ENCODE measurements around the gene KIR3DL3. TPM values are rescaled to one million over a fixed set of nuclear protein-coding genes. Genes with fewer than 3 reads are reported as not detected.
"Not testable (repeated sequence)": the region's sequence is repeated elsewhere in the genome, so short reads cannot be mapped to it uniquely, and the experiment has no call there.

Gene KIR3DL3
- total RNA-seq, 2 experiments from 2014 or later, result not detected

GRCh38 chr19:54696766-54697165, 27.5 kb upstream of the KIR3DL3 start:
- no peaks in the 10 kb centered on the region for H3K9me3 Mint-ChIP-seq
- no peak for DNase-seq
- no peaks in the 10 kb centered on the region for H3K4me1 Mint-ChIP-seq (ENCODE audit: low read depth)
- intact Hi-C loops (cut with micrococcal nuclease), result no loop called here
- peaks cover 22% of the 10 kb centered on the region for H3K27me3 Mint-ChIP-seq
- CTCF ChIA-PET, result no interaction called here
- ATAC-seq, result no peak
- TF ChIP-seq, protein P1, sequence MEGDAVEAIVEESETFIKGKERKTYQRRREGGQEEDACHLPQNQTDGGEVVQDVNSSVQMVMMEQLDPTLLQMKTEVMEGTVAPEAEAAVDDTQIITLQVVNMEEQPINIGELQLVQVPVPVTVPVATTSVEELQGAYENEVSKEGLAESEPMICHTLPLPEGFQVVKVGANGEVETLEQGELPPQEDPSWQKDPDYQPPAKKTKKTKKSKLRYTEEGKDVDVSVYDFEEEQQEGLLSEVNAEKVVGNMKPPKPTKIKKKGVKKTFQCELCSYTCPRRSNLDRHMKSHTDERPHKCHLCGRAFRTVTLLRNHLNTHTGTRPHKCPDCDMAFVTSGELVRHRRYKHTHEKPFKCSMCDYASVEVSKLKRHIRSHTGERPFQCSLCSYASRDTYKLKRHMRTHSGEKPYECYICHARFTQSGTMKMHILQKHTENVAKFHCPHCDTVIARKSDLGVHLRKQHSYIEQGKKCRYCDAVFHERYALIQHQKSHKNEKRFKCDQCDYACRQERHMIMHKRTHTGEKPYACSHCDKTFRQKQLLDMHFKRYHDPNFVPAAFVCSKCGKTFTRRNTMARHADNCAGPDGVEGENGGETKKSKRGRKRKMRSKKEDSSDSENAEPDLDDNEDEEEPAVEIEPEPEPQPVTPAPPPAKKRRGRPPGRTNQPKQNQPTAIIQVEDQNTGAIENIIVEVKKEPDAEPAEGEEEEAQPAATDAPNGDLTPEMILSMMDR (IDR thresholded peaks at IDR 0.05), result no peak
- H3K27ac Mint-ChIP-seq, result no peak overlapping the region
- H3K4me3 Mint-ChIP-seq, result no peak overlapping the region
- POLR2A ChIA-PET, result no interaction called here
- no peaks in the 10 kb centered on the region for H3K36me3 Mint-ChIP-seq (ENCODE audit: low read depth)

DNA sequence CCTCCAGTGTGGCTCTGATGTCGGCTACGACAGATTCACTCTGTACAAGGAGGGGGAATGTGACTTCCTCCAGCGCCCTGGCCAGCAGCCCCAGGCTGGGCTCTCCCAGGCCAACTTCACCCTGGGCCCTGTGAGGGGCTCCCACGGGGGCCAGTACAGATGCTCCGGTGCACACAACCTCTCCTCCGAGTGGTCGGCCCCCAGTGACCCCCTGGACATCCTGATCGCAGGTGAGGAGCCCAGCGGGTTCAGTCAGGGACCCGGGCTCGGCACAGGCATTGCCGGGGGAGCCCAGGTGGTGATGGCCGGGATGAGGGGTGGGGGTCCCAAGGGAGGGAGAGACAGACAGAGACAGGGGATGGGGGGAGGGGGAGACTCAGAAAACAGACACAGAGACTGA, 26.5 kb upstream of the KIR3DL3 start:
- CTCF ChIA-PET; H3K4me1 Mint-ChIP-seq (ENCODE audit: low read depth); POLR2A ChIA-PET; DNase-seq; H3K36me3 Mint-ChIP-seq (ENCODE audit: low read depth); intact Hi-C loops (cut with micrococcal nuclease); ATAC-seq; H3K27ac Mint-ChIP-seq; H3K4me3 Mint-ChIP-seq; H3K9me3 Mint-ChIP-seq: not testable (repeated sequence)
- H3K27me3 Mint-ChIP-seq, result peaks cover 19% of the 10 kb centered on the region

DNA sequence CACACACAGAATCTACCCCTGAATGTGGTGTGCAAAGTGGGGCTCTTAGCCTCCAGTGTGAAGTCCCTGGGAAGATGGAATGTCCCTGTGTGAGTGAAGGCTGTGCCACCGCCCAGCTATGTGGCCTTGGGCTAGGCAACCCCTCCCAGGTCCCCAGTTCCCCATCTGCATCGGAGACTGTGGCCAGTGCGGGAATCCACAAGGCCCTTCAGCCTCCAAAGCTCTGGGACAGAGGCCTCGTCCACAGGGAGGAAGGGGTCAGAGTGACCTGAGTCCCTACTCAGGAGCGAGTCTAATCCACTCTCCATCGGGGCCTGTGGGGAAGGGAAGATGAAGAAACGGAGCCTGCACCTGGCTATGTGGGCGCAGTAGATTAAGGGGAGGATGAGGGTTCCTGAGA, 19.3 kb upstream of the KIR3DL3 start:
- no peaks in the 10 kb centered on the region for H3K9me3 Mint-ChIP-seq
- no peak for DNase-seq
- ChIA-PET CTCF (interaction anchor here (0.6 kb wide), 1 partner anchor 25 kb away, joined by 3 read pairs; no protein-coding TSS in a partner anchor), POLR2A (no interaction called here)
- H3K36me3 Mint-ChIP-seq (ENCODE audit: low read depth), result no peaks in the 10 kb centered on the region
- ATAC-seq, result no peak
- no peak overlapping the region for H3K27ac Mint-ChIP-seq
- TF ChIP-seq, protein P1 (IDR thresholded peaks at IDR 0.05), result no peak
- peaks cover 8% of the 10 kb centered on the region for H3K4me1 Mint-ChIP-seq (ENCODE audit: low read depth)
- H3K4me3 Mint-ChIP-seq, result no peak overlapping the region
- H3K27me3 Mint-ChIP-seq, result peaks cover 6% of the 10 kb centered on the region
- intact Hi-C loops (cut with micrococcal nuclease), result no loop called here

- DNase-seq (peak; percentile 33), ATAC-seq (peak; percentile 13)
- Mint-ChIP-seq H3K4me3 (no peak overlapping the region), H3K27ac (no peak overlapping the region), H3K9me3 (no peaks in the 10 kb centered on the region), H3K27me3 (peaks cover 1% of the 10 kb centered on the region), H3K36me3 (ENCODE audit: low read depth) (no peaks in the 10 kb centered on the region), H3K4me1 (ENCODE audit: low read depth) (peaks cover 8% of the 10 kb centered on the region)
- TF ChIP-seq, protein P1 (IDR thresholded peaks at IDR 0.05), result no peak
- intact Hi-C loops (cut with micrococcal nuclease), result no loop called here
- ChIA-PET POLR2A (no interaction called here), CTCF (no interaction called here)
Observed at GRCh38 chr19:54707962-54708361, 16.3 kb upstream of the KIR3DL3 start.

DNA sequence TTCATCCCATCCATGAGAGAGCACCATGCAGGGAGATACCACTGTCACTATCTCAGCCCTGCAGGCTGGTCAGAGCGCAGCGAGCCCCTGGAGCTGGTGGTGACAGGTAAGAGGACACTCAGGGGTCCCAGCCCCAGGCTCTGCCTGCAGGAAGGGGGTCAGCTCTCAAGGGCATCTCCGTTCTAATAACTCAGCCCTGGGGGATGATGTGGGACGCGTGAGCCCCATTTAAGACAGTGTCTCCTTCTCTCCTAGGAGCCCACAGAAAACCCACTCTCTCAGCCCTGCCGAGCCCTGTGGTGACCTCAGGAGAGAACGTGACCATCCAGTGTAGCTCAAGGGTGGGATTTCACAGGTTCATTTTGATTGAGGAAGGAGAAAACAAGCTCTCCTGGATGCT, 15.5 kb upstream of the KIR3DL3 start:
- ChIA-PET POLR2A (no interaction called here), CTCF (no interaction called here)
- peaks cover 8% of the 10 kb centered on the region for H3K4me1 Mint-ChIP-seq (ENCODE audit: low read depth)
- no peak overlapping the region for H3K4me3 Mint-ChIP-seq
- no peaks in the 10 kb centered on the region for H3K36me3 Mint-ChIP-seq (ENCODE audit: low read depth)
- H3K27ac Mint-ChIP-seq, result no peak overlapping the region
- intact Hi-C loops (cut with micrococcal nuclease), result no loop called here
- no peaks in the 10 kb centered on the region for H3K9me3 Mint-ChIP-seq
- DNase-seq (no peak), ATAC-seq (no peak)
- TF ChIP-seq, protein P1 (IDR thresholded peaks at IDR 0.05), result no peak
- peaks cover 5% of the 10 kb centered on the region for H3K27me3 Mint-ChIP-seq

All from activated CD8-positive, alpha-beta T cell treated with anti-CD3 and anti-CD28 coated beads for 36 hours (primary cell).